ENCODE results near the gene IL1RAP. TPM values are rescaled to one million over a fixed set of nuclear protein-coding genes. Genes with fewer than 3 reads are reported as not detected.

Gene IL1RAP
- total RNA-seq, 2 donors from 2014 or later = 3.4 to 6.3 TPM

- Histone ChIP-seq H3K9me3 (no peaks in the 10 kb centered on the region), H3K4me3 (no peak overlapping the region), H3K27ac (no peak overlapping the region), H3K4me1 (peaks cover 0 to 16% of the 10 kb centered on the region in 2 donors), H3K27me3 (no peaks in the 10 kb centered on the region), H3K36me3 (no peaks in the 10 kb centered on the region)
- TF ChIP-seq, protein P1, sequence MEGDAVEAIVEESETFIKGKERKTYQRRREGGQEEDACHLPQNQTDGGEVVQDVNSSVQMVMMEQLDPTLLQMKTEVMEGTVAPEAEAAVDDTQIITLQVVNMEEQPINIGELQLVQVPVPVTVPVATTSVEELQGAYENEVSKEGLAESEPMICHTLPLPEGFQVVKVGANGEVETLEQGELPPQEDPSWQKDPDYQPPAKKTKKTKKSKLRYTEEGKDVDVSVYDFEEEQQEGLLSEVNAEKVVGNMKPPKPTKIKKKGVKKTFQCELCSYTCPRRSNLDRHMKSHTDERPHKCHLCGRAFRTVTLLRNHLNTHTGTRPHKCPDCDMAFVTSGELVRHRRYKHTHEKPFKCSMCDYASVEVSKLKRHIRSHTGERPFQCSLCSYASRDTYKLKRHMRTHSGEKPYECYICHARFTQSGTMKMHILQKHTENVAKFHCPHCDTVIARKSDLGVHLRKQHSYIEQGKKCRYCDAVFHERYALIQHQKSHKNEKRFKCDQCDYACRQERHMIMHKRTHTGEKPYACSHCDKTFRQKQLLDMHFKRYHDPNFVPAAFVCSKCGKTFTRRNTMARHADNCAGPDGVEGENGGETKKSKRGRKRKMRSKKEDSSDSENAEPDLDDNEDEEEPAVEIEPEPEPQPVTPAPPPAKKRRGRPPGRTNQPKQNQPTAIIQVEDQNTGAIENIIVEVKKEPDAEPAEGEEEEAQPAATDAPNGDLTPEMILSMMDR (IDR thresholded peaks at IDR 0.05) = no peak
- DNase-seq (ENCODE audit: low spot score) = no peak
These were observed 23.3 kb downstream of the IL1RAP start for GRCh38 chr3:190537146-190537545.

GRCh38 chr3:190538288-190538687 lies 24.4 kb downstream of the IL1RAP start:
- H3K36me3 ChIP-seq = no peaks in the 10 kb centered on the region
- H3K27ac ChIP-seq = no peak overlapping the region
- no peak for DNase-seq (ENCODE audit: low spot score)
- H3K9me3 ChIP-seq = no peaks in the 10 kb centered on the region
- H3K27me3 ChIP-seq = no peaks in the 10 kb centered on the region
- H3K4me3 ChIP-seq = no peak overlapping the region
- H3K4me1 ChIP-seq = peaks cover 0 to 13% of the 10 kb centered on the region in 2 donors
- TF ChIP-seq, protein P1 (IDR thresholded peaks at IDR 0.05) = no peak

DNA sequence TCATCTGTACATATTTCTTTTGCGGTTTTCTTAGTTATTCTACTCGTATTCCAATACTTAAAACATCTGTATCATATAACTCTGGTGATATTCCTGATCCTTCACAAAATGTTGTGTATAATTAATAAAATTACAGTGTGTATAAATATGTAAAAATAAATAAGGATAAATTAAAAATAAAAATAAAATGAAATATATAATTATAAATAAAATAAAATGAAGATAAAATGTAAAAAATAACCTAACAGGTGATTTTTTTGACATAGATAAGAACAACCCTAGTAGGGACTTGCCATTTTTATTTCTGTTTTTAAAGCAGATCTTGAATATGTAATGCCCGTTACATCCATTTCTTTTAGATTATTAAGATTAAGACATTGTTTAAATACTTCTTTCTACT lies 25.6 kb downstream of the IL1RAP start:
- H3K27ac ChIP-seq = no peak overlapping the region
- TF ChIP-seq, protein P1 (IDR thresholded peaks at IDR 0.05) = no peak
- DNase-seq (ENCODE audit: low spot score) = no peak
- no peaks in the 10 kb centered on the region for H3K36me3 ChIP-seq
- H3K27me3 ChIP-seq = no peaks in the 10 kb centered on the region
- H3K9me3 ChIP-seq = no peaks in the 10 kb centered on the region
- H3K4me1 ChIP-seq = peaks cover 0 to under 1% of the 10 kb centered on the region in 2 donors
- no peak overlapping the region for H3K4me3 ChIP-seq

GRCh38 chr3:190541008-190541407 lies 27.1 kb downstream of the IL1RAP start:
- no peak for DNase-seq (ENCODE audit: low spot score)
- H3K36me3 ChIP-seq = no peaks in the 10 kb centered on the region
- no peaks in the 10 kb centered on the region for H3K27me3 ChIP-seq
- TF ChIP-seq, protein P1 (IDR thresholded peaks at IDR 0.05) = no peak
- no peak overlapping the region for H3K4me3 ChIP-seq
- H3K4me1 ChIP-seq = no peaks in the 10 kb centered on the region
- no peaks in the 10 kb centered on the region for H3K9me3 ChIP-seq
- no peak overlapping the region for H3K27ac ChIP-seq

DNA sequence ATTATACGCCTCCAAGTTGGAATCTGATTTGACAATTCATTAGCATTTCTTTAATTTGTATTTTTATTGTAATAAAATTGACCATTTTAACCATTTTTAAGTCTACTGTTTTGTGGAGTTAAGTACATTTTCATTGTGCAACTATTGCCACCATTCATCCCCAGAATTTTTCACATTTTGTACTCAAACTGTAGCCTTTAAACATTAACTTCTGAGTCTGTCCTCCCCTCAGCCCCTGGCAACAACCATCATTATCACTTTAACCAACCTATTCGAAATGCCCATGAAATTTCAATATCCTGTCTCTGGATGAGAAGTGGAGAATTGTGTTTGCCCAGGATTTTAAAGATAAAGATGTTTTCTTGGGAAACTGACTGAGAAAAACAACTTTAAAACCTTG lies 27.7 kb downstream of the IL1RAP start:
- DNase-seq (ENCODE audit: low spot score) = no peak
- no peaks in the 10 kb centered on the region for H3K4me1 ChIP-seq
- TF ChIP-seq, protein P1 (IDR thresholded peaks at IDR 0.05) = no peak
- H3K27me3 ChIP-seq = no peaks in the 10 kb centered on the region
- no peak overlapping the region for H3K4me3 ChIP-seq
- H3K27ac ChIP-seq = no peak overlapping the region
- no peaks in the 10 kb centered on the region for H3K9me3 ChIP-seq
- no peaks in the 10 kb centered on the region for H3K36me3 ChIP-seq

DNA sequence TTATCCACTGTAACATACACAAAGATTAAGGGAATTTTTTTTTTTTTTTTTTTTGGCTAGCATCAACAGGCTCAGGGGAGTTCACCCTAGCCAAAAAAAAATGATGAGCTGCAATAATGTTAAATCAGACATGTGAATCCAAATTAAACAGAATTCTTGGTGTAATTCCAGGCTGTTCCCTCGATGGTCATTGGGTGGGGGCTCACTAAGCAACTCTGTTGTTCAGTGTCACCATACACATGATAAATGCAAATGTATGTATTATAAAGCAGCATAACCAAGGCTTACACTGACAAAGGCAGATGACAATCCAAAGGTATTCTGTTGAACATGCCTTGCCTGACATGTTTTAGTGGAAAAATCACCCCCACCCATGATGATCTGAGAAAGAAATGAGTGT lies 29.0 kb downstream of the IL1RAP start:
- no peak overlapping the region for H3K4me3 ChIP-seq
- H3K9me3 ChIP-seq = no peaks in the 10 kb centered on the region
- H3K27me3 ChIP-seq = no peaks in the 10 kb centered on the region
- H3K27ac ChIP-seq = no peak overlapping the region
- H3K36me3 ChIP-seq = no peaks in the 10 kb centered on the region
- H3K4me1 ChIP-seq = no peaks in the 10 kb centered on the region
- DNase-seq (ENCODE audit: low spot score) = no peak
- TF ChIP-seq, protein P1 (IDR thresholded peaks at IDR 0.05) = no peak

Measured in right atrium auricular region (tissue), 2 donors.